Activated CD4-positive, alpha-beta T cell treated with anti-CD3 and anti-CD28 coated beads, Interleukin-2, amount 50 U/mL, for 48 hours (primary cell): ENCODE measurements around the gene PRKD2.

ENCODE experiments used
- DNase-seq, 2 experiments: peaks; one replicate each; pipeline ENCODE4 v3.0.0-alpha.2; 2020

PRKD2 gene

DNA sequence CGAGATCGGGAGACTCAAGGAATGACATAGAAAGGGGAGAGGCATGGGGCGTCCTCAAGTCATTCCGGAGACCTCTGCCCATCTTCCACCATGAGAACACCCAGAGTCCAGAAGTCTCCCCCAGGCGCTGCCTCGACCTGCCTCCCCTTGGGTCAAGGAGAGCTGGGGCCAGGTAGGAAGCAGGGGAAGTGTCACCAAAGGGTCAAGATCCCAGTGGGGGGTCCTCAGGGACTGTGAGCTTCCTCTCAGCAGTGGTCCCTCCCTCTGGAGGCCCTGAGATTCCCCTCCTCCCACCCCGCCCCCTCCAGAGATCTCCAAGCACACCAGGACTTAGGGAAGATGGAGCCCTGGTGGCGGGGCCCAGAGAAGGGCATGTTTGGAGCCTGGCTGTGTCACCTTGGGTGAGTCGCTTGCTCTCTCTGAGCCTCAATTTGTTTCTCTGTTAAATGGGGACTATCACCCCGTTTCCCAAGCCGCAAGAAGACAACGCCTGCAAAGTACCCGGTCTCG, 56.9 kb downstream of the PRKD2 start:
- DNase-seq: peak; percentile 9 to 20

DNA sequence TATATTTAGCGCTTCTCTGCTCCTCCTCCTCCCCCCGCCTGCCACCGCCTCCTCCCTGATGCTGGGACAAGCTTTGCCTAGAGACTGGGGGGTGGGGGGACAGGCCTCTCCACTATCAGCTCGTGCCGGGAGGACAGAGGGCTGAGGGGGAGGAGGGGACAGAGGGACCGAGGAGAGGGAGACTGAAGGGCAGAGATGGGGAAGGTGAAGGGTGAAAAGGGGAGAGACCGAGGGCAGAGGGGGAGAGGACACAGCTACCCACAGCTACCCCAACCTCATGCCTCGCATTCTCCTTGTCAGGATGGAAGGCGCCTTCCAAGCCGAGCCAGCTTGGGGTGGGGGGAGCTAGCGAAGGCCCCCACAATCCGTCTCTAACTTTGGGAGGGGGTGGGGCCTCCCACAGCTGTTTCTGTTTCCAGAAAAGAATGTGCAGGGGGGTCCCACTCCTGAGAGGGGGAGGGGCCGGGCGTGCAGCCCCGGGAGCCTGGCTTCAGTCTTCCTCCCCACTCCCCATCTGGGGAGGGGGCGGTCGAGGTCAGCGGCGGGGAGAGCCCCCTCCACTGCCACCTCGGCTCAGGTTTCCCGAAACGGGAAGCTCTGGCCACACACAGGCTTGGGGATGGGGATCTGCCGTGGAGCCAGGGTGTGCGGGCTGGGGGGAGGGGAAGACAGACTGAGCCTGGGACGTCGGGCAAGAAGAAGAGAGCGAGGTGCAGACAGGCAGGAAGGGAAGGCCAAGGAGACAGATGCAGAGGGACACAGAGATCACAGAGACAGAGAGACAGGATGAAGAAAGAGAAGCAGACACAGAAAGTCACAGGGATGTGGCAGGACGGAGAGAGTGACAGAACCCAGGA, 57.5 kb downstream of the PRKD2 start:
- peak; percentile 13 to 17 for DNase-seq

DNA sequence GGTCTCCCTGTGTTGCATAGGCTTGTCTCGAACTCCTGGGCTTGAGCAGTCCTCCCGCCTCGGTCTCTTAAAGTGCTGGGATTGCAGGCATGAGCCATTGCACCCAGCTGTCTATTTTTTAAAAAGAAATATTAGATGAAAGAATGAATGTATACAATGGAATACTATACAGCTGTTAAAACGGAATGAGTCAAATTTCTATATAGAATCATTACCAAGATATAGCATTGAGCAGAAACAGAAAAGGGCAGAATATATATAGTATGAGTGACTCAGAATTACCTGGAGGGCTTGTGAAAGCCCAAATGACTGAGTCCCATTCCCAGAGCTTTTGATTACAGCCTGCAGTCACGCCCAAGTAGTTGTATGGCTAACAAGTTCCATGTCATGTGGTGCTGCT, 60.4 kb downstream of the PRKD2 start:
- no peak for DNase-seq

DNA sequence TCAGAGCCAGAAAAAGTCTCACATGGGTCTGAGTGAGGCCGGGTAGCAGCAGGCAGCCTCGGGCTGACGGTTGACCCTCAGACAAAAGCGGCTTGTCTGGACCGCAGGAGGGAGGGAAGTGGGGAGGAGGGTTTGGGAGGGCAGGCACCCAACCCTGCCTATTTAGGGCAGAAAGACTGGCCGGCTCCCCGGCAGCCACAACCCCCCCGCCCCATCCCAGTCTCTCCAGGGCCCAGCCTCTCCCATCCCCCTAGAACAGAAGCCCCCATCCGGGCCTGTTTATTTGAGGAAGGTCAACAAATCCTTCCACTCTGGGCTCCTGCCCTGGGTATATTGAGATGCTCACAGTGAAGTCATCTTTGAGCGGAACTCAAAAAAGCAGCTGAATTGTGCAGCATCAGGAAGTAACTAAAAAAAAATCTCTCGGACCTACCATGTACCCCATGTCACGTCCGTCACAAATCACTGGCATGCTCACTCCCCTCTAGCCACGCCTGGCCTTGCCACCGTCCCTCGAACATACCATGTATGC, 62.2 kb downstream of the PRKD2 start:
- no peak for DNase-seq

DNA sequence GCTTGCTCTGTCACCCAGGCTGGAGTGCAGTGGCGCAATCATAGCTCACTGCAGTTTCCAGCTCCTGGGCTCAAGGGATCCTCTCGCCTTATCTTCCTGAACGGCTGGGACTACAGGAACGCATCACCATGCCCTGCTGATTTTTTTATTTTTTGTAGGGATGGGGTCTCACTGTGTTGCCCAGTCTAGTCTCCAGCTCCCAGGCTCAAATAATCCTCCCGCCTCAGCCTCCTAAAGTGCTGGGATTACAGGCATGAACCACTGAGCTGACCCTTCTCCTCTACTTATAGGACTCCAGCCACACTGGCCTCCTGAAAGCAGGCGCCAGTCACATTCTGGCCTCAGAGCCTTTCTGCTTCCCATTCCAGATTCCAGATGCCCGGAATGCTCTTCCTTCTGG, 66.5 kb downstream of the PRKD2 start:
- no peak for DNase-seq

DNA sequence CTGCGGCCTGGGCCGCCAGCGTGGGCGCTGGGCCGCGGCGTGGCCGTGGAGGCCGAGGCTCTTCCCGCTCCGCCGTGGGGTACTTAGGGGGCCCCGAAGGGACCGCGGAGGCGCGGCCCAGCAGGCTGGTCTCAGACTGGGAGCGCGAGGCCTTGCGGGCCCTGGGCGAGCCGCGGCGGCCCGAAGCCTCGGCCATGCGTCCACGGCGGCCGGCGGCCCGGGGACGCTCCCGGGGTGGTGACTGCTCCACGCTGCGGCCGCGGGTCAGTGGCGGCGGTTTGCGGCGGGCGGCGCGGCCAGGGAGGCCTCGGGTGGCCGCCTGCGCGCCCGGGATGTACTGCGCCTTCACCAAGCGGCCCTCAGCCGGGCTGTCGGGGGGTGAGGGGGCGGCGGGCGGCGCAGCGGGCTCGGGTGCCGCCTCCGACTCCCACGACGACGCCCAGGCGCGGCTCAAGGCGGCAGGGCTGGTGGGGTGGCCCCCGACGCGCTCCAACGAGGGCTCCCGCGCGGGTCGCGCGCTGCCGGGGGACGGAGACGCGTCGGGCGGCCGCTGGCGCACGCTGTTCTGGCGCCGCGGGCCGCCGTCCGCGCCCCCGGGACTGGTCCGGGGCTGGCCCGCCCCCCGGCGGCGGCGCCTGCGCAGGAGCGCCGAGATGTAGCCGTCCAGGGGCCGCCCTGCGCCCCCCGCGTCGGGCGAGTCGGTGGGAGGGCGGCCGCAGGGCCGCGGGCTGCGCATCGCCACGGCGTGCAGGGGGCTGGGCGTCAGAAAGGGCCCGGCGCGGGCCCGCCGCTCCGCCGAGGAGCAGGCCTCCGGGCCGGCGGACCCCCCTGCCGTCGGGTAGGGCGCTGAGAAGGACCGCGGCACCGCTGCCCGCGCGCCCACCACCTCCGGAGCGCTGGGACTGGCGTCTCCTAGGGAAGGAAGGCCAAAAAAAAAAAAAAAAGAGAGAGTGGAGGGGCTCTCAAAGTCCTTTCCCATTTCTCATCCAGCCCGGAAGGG, 67.7 kb downstream of the PRKD2 start:
- no peak for DNase-seq

DNA sequence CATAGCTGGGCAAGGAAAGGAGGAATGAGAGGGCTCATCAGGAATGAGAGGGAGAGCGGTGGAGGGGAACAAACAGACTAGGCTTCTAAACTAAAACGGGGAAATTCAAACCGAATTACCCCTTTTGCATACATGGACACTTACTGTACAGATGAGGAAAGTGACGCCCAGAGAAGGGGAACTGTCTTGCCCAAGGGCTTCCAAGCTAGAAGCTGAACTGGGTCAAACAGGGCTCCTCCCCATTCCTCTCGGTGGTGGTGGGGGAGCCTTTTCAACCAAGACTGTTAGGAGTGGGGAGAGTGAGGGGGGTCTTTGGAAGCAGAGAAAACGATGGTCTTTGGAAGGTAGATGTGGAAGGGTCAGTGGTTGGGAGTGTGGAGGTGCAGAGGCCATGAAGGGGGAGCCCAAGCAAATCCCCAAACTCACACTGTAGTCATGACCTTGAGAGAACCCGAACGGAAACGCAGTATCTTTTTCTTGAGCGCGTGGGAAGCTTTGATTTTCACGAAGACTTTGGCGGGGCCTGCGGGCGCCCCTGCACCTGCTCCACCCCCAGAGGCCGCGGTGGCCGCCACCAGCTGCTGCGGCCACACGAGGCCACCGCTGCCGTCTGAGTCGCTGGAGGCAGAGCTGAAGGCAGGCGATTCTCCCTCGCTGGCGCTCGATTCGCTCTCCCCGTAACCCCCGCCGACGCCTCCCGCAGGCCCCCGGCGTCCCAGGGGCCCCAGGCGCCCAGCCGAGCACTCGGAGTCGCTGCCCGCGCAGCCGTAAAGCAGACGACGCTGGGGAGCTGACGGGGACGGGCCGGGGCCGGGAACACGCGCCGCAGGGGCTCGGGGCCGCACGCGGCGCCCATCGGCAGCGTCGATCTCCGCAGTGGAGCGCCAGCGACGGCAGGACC, 68.6 kb downstream of the PRKD2 start:
- DNase-seq: no peak

DNA sequence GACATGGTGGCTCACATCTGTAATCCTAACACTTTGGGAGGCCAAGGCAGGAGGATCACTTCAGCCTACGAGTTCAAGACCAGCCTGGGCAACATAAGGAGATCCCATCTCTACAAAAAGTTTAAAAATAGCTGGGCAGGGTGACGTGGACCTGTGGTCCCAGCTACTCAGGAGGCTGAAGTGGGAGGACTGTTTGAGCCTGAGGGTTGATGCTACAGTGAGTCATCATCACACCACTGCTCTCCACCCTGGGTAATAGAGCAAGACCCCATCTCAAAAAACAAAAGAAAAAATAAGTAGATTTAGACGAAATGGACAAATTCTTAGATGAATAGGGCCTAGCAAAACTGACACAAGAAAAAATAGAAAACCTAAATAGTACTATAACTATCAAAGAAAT, 70.5 kb downstream of the PRKD2 start:
- no peak for DNase-seq

DNA sequence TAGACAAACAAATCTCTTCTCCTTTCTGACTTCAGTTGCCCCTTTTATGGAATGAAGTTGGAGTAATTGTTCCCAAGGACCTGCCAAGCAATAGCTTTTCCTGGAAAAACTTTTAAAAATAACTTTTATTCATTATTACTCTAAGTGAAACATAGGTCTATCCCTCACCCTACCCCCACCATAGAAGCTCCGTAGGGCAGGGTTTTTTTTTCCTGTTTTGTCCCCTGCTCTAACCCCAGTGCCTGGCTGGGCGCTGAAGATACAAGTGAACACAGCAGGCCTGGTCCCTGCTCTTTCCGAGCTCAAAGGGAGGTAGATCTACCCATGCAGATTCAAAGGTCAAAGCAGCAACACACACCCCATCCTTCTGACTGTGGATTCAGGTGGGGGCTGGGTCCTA, 72.2 kb downstream of the PRKD2 start:
- DNase-seq: no peak

DNA sequence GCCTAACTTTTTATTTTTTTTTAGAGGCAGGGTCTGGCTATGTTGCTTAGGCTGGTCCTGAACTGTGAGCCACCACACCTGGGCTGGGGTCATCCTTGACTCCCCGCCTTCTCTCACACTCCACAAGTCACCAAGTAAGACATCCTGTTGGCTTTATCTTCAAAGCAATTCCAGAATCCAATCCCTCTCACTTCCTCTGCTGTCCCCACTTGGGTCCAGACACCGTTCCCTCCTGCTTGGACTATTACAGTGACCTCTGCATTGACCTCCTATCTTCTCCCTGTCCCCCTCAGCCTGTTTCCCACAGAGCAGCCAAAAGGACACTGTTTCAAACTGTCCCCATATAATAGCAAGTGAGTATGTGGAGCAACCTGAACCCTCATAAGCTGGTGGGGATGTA, 76.3 kb downstream of the PRKD2 start:
- no peak for DNase-seq

DNA sequence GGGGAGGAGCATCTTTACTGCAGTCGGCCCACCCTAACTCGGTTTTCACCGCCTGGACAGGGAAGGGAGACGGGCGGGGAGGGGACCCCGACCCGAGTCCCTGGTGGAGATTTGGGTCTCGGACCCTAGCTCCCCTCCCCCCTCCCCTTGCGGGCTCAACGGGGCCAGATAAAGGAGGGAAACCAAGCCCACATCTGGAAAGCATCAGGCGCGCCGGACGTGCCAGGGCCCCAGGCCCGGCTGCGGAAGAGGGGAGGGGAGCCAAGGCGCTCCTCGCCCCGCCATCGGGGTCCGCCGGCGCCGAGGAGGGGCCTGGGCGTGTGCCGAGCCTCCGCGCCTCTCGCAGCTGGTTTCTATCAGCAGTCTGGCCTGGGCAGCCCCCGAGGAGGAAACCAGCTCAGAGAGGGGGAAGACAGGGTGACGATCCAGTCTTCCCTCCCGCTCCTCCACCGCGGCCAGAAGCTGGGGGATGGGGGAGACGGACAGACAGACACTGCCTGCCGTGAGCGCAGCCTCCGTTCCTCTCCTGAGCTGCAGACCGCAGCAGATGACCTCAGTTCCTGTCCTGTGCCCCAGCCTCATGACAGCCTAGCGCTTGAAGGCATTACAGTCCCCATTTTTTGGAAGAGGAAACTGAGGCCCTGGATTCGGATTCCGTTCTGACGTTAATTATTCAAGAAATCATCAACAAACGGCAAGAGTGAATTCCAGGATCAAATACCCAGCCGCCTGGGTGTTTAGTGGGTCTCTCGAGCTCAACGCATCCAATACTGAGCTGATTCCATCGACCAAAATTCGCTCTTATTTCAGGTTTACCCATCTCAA, 77.3 kb downstream of the PRKD2 start:
- DNase-seq: peak; percentile 50 to 64

DNA sequence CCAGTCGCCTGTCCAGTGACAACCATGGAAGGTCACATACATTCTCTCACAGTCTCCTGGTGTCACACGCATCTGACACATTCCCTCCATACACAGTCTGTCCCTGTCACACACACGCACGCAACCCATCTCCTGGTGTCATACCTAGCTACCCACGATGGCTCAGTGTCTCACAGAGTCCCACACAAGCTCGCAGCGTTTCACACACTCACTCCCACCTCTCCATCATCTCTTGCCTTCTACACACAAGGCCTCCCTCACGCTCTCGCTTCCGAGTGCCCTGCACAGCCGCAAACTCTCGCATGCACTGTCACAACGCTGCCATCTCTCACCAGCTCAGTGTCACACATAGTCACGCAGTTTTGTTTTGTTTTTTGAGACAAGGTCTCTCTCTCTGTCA, 79.7 kb downstream of the PRKD2 start:
- DNase-seq: no peak

DNA sequence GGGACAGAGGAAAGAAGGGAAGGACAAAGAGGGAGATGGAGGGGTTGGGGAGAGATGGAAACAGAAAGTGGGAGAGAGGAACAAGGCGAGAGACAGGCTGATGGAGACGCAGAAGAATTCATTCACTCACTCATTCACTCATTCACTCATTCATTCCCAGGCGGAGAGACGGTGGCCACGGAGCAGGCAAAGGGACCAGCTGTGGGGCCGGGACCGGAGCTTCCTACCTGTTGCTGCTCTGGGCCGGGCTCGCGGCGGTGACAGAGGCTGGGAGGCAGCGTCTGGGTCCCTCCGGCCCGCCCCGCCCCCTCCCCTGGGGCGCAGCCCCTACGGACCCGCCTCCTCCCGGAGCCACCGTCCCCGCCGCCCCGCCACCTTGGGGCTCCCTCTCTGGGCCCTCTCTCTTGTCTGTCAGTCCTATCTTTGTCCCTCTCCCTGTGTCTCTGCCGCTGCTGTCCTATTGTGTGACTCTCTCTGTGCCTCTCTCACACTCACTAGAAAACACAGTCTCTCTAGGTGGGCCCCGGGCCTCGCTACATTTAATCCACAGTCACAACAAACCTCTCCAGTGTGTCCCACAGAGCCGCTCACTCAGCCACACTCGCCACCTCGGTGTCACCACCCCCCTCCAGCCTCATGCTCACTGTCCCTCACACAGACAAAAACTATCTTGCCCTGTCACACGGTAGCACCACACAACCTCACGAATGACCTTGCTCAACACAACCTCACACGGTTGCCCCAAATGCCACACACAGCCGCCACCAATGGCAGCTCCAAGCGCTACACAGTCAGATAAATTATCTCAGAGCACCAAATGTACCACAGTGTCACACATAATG, 80.8 kb downstream of the PRKD2 start, which contains the start of gene GNG8:
GNG8 (minus strand) TSS at position 283 of the 842 bp plus-strand sequence. CDS start 1,520 bp downstream, outside the sequence.
- DNase-seq: peak in 1 of 2 experiments; percentile 45

DNA sequence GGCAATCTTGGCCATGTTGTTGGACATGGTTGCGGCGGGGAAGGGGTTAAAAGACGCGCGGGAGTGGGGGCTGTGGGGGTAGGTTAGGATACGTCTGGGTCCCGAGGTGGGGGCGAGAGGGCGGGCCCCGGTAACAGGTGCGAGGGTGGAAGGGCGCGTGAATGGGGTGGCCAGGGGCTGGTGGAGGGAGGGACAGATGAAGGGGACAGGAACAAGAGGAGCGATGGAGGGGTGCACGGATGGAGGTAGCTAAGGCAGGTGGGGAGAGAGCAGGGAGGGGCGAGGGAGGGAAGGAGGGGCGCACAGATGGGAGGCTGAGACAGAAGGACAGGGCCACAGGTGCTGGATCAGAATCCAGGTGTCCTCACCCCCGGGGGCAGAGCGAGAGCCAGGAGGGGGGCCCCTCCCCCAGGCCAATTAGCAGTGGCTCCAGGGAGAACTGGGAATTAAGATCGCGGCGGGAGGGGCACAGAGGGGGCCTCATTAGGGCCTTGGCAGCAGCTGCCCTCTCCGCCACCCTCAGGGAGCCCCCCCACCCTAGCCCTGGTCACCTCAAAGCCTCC, 82.2 kb downstream of the PRKD2 start:
- no peak for DNase-seq

DNA sequence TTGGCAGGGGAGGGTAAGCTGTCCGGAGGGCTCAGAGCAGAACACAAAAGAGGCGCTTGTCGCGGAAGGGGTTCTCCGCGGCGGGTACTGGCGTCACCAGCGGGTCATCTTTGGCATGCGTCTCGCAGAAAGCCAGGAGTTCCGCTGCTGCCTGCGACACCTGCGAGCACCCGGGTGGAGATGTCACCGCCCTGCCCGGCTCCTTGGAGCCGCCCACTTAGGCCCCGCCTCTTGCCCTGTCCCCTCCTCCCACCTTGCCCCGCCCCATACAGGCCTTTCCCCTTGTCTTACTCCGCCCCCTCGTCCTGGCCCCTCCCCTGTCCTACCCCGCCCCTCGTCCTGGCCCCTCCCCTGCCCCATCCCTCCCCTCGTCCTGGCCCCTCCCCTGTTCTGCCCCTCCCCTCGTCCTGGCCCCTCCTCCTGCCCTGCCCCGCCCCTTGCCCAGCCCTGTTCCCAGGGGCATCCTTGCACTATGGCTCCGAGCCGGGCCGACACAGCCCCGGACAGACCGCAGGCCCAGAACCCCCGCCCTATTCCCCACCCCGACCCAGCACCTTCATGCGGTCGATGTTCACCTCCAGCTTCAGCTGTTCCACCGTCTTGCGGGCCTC, 82.8 kb downstream of the PRKD2 start:
- peak; percentile 99 for DNase-seq

DNA sequence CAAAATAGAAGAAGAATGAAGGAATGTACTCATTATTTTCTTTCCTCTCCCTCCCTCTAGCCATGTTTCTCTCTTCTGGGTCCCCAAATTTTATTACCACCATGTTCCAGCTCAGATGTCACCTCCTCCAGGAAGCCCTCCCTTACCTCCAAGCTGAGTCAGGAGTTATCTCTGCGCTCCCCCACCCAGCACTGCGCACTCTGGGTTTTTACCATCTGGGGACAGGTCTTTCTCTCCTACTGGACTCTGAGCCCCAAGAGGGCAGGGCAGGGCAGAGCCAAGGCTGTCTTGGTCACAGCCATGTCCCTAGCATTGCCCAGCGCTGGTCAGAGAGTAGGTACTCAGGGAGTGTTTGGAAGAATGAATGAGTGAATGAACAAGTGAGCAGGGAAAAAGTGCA, 83.8 kb downstream of the PRKD2 start:
- DNase-seq: no peak

DNA sequence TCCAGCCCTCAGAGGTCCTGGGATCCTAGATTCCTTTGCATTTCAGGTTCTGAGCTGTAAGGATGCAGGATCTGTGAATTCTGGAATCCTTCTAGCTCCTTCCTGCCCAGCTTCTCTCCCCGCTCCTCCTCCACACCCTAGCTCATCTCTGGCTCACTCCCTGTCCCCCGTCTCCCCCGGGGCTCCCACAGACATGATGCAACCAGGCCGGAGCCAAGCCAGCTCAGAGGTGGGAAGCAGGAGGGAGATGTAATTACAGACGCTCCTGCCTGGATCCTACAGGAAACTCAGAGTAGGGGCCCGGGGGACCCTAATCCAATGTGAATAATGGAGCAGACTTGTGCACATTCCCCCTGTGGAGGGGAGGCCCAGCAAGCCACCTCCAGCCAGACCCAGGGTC, 85.4 kb downstream of the PRKD2 start:
- no peak for DNase-seq

DNA sequence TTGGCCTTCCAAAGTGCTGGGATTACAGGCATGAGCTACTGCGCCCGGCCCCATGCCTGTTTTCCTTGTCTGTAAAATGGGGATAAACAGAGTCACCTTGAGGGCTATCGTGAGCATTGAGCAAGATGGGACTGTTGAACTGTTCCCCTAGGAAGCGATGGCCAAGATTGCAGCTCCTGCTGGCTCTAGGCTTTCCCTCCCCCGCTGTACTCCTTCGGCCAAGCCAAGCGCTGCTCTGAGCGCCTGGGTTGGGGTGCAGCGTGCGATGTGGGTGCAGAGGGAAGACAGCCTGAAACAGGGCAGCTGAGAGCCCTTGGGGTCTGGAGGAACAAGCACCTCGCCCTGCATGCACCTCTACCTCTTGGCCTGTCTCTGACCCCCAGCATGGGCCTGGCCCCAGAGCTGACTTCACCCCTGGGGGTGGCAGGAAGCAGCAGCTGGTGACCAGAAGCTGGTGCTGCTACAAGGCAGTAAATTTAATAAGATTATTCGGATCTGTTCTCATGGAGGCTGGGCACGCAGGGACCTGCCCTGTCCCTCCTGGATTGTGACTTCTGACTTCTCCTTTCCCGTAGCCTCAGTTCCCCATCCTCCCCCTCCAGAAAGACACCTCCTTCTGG, 86.2 kb downstream of the PRKD2 start:
- no peak for DNase-seq

DNA sequence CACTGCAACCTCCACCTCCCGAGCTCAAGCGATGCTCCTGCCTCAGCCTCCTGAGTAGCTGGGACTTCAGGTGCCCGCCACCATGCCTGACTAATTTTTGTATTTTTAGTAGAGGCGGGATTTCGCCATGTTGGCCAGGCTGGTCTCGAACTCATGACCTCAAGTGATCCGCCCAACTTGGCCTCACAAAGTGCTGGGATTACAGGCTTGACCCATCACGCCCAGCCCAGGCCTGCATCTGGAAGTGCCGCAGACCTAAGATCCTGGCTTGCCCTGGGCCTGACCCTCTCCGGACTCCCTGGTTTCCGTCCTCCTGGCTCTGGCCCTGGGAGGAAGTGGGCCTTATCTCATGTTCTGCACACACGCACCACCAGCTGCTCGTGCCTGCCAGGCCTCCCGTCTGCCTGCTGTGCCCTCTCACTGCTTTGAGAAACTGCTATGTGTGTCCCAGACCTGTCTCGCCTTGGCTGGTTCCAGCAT, 87.3 kb downstream of the PRKD2 start:
- no peak for DNase-seq
